Lower lobe of right lung (tissue), 2 donors: ENCODE measurements around the gene GLIS1. TPM values are rescaled to one million over a fixed set of nuclear protein-coding genes. Genes with fewer than 3 reads are reported as not detected.

Source experiments
- ATAC-seq, 2 donors: fragments of 200-7000 bp; cut with Tn5 transposase; one replicate each; pipeline ENCODE4 v1.9.1; 2020 to 2022; ENCODE audit warnings: mild to moderate bottlenecking in 2 of 2, moderate library complexity in 2 of 2
- DNase-seq: peaks from one replicate; pipeline ENCODE4 v3.0.0-alpha.2; 2020
- H3K27ac ChIP-seq: fragments of 200-600 bp; one replicate; pipeline ENCODE4 v1.8.0; 2022
- H3K27me3 ChIP-seq: fragments of 200-600 bp; one replicate; pipeline ENCODE4 v1.8.0; 2022; ENCODE audit warnings: low read depth
- H3K36me3 ChIP-seq: fragments of 200-600 bp; one replicate; pipeline ENCODE4 v1.8.0; 2022; ENCODE audit warnings: mild to moderate bottlenecking
- H3K4me1 ChIP-seq: fragments of 200-600 bp; one replicate; pipeline ENCODE4 v1.8.0; 2022
- H3K4me3 ChIP-seq: fragments of 200-600 bp; one replicate; pipeline ENCODE4 v1.8.0; 2022; ENCODE audit warnings: mild to moderate bottlenecking
- H3K9me3 ChIP-seq: fragments of 200-600 bp; one replicate; pipeline ENCODE4 v1.8.0; 2022
- CTCF ChIP-seq: fragments of 200-600 bp; IDR thresholded peaks from one replicate; pipeline ENCODE4 v1.8.0; 2022; ENCODE audit warnings: antibody characterized with exemption, mild to moderate bottlenecking
- intact Hi-C: fragments of 100-400 bp; cut with DNase I; formaldehyde crosslinking; loops from one replicate; pipeline ENCODE4 v1.11.0; 2022
- total RNA-seq: library from RNA; stranded (reverse); fragmentation: NEBNext Ultra II Directional; extraction: Animal tissue kit (Norgen Biotek cat#: 25700); gene quantifications from one replicate; pipeline ENCODE4 v1.2.1, GENCODE V29; 2021
- donor health status: DM: no; HTN: yes; CAD: no; lungs with severe emphysema.

Gene GLIS1
- total RNA-seq, 1 donor from 2014 or later, result not detected

GRCh38 chr1:53592985-53593757 is 145.8 kb downstream of the GLIS1 start:
- intact Hi-C loops, result no loop called here
- DNase-seq (no peak), ATAC-seq (no peak)
- Histone ChIP-seq H3K36me3 (no peaks in the 10 kb centered on the region), H3K4me3 (no peak overlapping the region), H3K27ac (no peak overlapping the region), H3K4me1 (peaks cover 15% of the 10 kb centered on the region), H3K9me3 (no peaks in the 10 kb centered on the region), H3K27me3 (peaks cover 4% of the 10 kb centered on the region)
- TF ChIP-seq CTCF, result no peak

GRCh38 chr1:53592521-53592982 is 146.4 kb downstream of the GLIS1 start:
- no peaks in the 10 kb centered on the region for H3K36me3 ChIP-seq
- no peak overlapping the region for H3K27ac ChIP-seq
- TF ChIP-seq CTCF, result peak; percentile 31
- no peak overlapping the region for H3K4me3 ChIP-seq
- no peaks in the 10 kb centered on the region for H3K9me3 ChIP-seq
- H3K27me3 ChIP-seq, result peaks cover 4% of the 10 kb centered on the region
- H3K4me1 ChIP-seq, result peaks cover 15% of the 10 kb centered on the region
- peak; percentile 87 for DNase-seq
- ATAC-seq, result peak; percentile 92 to 94
- intact Hi-C loops, result no loop called here

GRCh38 chr1:53591924-53592323 is 147.0 kb downstream of the GLIS1 start:
- ATAC-seq (no peak), DNase-seq (no peak)
- Histone ChIP-seq H3K4me1 (peaks cover 15% of the 10 kb centered on the region), H3K9me3 (no peaks in the 10 kb centered on the region), H3K4me3 (no peak overlapping the region), H3K27me3 (peaks cover 4% of the 10 kb centered on the region), H3K27ac (no peak overlapping the region), H3K36me3 (no peaks in the 10 kb centered on the region)
- no peak for TF ChIP-seq CTCF
- intact Hi-C loops, result no loop called here

GRCh38 chr1:53590531-53591515 is 148.1 kb downstream of the GLIS1 start:
- TF ChIP-seq CTCF, result no peak
- H3K4me1 ChIP-seq, result peaks cover 15% of the 10 kb centered on the region
- no peak for DNase-seq
- H3K4me3 ChIP-seq, result no peak overlapping the region
- no peak for ATAC-seq
- intact Hi-C loops, result no loop called here
- no peak overlapping the region for H3K27ac ChIP-seq
- no peaks in the 10 kb centered on the region for H3K9me3 ChIP-seq
- no peaks in the 10 kb centered on the region for H3K27me3 ChIP-seq
- no peaks in the 10 kb centered on the region for H3K36me3 ChIP-seq

GRCh38 chr1:53590104-53590503 is 148.9 kb downstream of the GLIS1 start:
- no peak for TF ChIP-seq CTCF
- intact Hi-C loops, result no loop called here
- Histone ChIP-seq H3K27ac (no peak overlapping the region), H3K36me3 (no peaks in the 10 kb centered on the region), H3K9me3 (no peaks in the 10 kb centered on the region), H3K4me1 (peaks cover 15% of the 10 kb centered on the region), H3K27me3 (no peaks in the 10 kb centered on the region), H3K4me3 (no peak overlapping the region)
- ATAC-seq (no peak), DNase-seq (no peak)
